LNCaP clone FGC (cell line): ENCODE measurements around the gene OR14J1.

Source experiments
- DNase-seq: peaks from one replicate; pipeline ENCODE4 v3.0.0-alpha.2; 2011; ENCODE audit warnings: low read depth
- H3K4me3 ChIP-seq: 2 replicates; pipeline ENCODE4 v1.5.1; 2011; ENCODE audit warnings: mild to moderate bottlenecking, low read depth, low read length, control low read depth
- TF ChIP-seq, protein P1 (sequence below): IDR thresholded peaks from 2 replicates; pipeline ENCODE4 v1.5.1; 2012; ENCODE audit warnings: mild to moderate bottlenecking; ENCODE audit not compliant: control insufficient read depth, insufficient read depth; ENCODE audit errors: extremely low read depth

OR14J1 gene

DNA sequence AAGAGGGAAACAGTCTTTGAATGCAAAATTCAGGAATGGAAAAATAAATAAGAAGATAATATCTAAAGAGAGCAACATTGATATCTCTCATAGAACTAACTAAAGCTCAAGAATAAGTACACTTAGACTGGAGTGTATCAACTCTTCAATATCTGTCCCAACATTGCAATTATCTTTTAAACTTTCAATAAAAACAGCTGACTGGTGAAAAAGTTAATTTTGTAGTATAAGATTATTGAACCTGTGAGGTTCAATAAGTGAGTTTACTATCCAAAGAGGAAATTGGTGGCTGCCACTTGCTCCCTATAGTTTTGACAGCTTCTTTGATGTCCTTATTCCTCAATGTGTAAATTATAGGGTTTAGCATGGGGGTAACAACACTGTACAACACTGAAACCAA, 53.5 kb downstream of the OR14J1 start:
- TF ChIP-seq, protein P1, sequence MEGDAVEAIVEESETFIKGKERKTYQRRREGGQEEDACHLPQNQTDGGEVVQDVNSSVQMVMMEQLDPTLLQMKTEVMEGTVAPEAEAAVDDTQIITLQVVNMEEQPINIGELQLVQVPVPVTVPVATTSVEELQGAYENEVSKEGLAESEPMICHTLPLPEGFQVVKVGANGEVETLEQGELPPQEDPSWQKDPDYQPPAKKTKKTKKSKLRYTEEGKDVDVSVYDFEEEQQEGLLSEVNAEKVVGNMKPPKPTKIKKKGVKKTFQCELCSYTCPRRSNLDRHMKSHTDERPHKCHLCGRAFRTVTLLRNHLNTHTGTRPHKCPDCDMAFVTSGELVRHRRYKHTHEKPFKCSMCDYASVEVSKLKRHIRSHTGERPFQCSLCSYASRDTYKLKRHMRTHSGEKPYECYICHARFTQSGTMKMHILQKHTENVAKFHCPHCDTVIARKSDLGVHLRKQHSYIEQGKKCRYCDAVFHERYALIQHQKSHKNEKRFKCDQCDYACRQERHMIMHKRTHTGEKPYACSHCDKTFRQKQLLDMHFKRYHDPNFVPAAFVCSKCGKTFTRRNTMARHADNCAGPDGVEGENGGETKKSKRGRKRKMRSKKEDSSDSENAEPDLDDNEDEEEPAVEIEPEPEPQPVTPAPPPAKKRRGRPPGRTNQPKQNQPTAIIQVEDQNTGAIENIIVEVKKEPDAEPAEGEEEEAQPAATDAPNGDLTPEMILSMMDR: no peak
- DNase-seq: no peak
- H3K4me3 ChIP-seq: no peak overlapping the region

GRCh38 chr6:29355603-29356002, 54.1 kb downstream of the OR14J1 start:
- TF ChIP-seq, protein P1: no peak
- no peak for DNase-seq
- H3K4me3 ChIP-seq: no peak overlapping the region
